GM04503 (cell line): Measurements from ENCODE around the gene RAB10.
"Not testable (repeated sequence)": the region's sequence is repeated elsewhere in the genome, so short reads cannot be mapped to it uniquely, and the experiment has no call there.

ENCODE experiments used
- DNase-seq: peaks from one replicate; pipeline ENCODE4 v3.0.0-alpha.2; 2012; ENCODE audit warnings: low read depth

RAB10 gene

GRCh38 chr2:26161926-26162325, 128.0 kb downstream of the RAB10 start:
- no peak for DNase-seq

GRCh38 chr2:26162963-26163362, 129.1 kb downstream of the RAB10 start:
- DNase-seq: no peak

- DNase-seq: no peak
These were observed 130.3 kb downstream of the RAB10 start for GRCh38 chr2:26164231-26164630.

- no peak for DNase-seq
These were observed 130.8 kb downstream of the RAB10 start for GRCh38 chr2:26164641-26165211.

GRCh38 chr2:26165403-26165802, 131.5 kb downstream of the RAB10 start:
- no peak for DNase-seq

- DNase-seq: not testable (repeated sequence)
These were observed 132.7 kb downstream of the RAB10 start for GRCh38 chr2:26166541-26166940.

GRCh38 chr2:26168785-26169184, 134.9 kb downstream of the RAB10 start:
- DNase-seq: no peak

GRCh38 chr2:26169226-26169625, 135.3 kb downstream of the RAB10 start:
- no peak for DNase-seq

GRCh38 chr2:26169681-26170414, 136.0 kb downstream of the RAB10 start:
- DNase-seq: no peak

GRCh38 chr2:26170795-26171194, 136.9 kb downstream of the RAB10 start:
- DNase-seq: no peak

GRCh38 chr2:26172189-26172870, 138.4 kb downstream of the RAB10 start:
- no peak for DNase-seq

- DNase-seq: no peak
These were observed 139.2 kb downstream of the RAB10 start, which contains the start of gene GAREM2 for GRCh38 chr2:26172871-26173775. Gene GAREM2 (plus strand): TSS chr2:26173088. CDS start chr2:26173221, 133 bp downstream.

- DNase-seq: no peak
These were observed 140.0 kb downstream of the RAB10 start for GRCh38 chr2:26173776-26174482.

- no peak for DNase-seq
These were observed 141.0 kb downstream of the RAB10 start for GRCh38 chr2:26174691-26175465.

- no peak for DNase-seq
These were observed 141.8 kb downstream of the RAB10 start for GRCh38 chr2:26175466-26176278.

GRCh38 chr2:26176279-26176615, 142.4 kb downstream of the RAB10 start:
- no peak for DNase-seq

- DNase-seq: no peak
These were observed 143.2 kb downstream of the RAB10 start for GRCh38 chr2:26177122-26177521.

- no peak for DNase-seq
These were observed 144.4 kb downstream of the RAB10 start for GRCh38 chr2:26178246-26178645.

- no peak for DNase-seq
These were observed 145.0 kb downstream of the RAB10 start for GRCh38 chr2:26178746-26179436.
